PFSK-1 (cell line): Measurements from ENCODE around the gene UBE2QL1.

ENCODE experiments used
- FOXP2 ChIP-seq: optimal IDR thresholded peaks from 2 replicates; pipeline ENCODE3; 2011; ENCODE audit warnings: borderline replicate concordance, control low read depth, inconsistent platforms; ENCODE audit not compliant: insufficient read depth; ENCODE audit errors: extremely low read length, extremely low read depth
- POLR2AphosphoS5 ChIP-seq: IDR thresholded peaks from 2 replicates; pipeline ENCODE4 v1.6.1; 2012; ENCODE audit warnings: low read depth, mild to moderate bottlenecking, control low read depth, low read length, moderate library complexity
- SIN3A ChIP-seq: IDR thresholded peaks from 2 replicates; pipeline ENCODE4 v1.6.1; 2012; ENCODE audit warnings: mild to moderate bottlenecking, low read length, moderate library complexity, borderline replicate concordance; ENCODE audit not compliant: insufficient read depth
- TAF1 ChIP-seq: IDR thresholded peaks from 2 replicates; pipeline ENCODE4 v1.6.1; 2012; ENCODE audit warnings: low read length, control low read depth, borderline replicate concordance; ENCODE audit not compliant: insufficient read depth
- TF ChIP-seq, protein P1 (sequence below), 2 experiments: IDR thresholded peaks; 2 replicates each; pipeline versions ENCODE4 v1.6.1 to v1.8.0; 2011 to 2012; ENCODE audit warnings: low read depth in 2 of 2, low read length in 2 of 2, control low read depth in 1 of 2, inconsistent platforms in 1 of 2, mild to moderate bottlenecking in 1 of 2, moderate library complexity in 1 of 2; ENCODE audit not compliant: insufficient read depth in 1 of 2

The UBE2QL1 gene

DNA sequence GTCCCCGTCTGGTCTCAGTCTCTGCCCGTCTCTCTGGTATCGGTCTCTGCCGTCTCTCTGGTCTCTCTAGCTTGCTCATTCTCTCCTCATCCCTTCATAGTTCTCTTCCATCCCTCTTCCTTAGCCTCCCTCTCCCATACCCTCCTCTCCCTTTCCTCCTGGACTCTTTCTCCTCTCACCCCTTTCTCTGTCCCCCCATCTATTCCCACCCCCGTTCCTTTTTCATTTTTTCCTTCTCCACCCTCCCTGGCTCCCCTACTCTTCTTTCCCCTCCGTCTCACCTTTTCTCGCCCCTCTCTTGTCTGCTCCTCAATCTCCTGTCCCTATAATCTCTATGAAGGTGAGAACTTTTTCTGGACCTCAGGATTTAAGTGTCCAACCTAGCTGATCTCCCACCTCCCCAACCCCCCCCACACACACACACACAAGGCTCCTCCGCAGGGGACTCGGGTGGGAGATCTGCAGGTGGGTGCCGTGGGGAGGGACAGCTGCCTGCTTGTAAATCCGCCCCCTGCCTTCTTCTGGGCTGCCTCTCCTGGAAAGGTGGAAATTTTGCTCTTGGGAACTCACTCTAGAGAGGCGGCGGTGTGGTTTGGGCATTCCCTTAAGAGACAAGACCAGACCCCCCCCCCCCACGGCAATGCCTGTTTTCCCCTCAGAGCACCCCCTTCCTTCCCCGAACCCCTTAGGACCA is 953 bp downstream of the UBE2QL1 start:
- TF ChIP-seq TAF1: no peak
- TF ChIP-seq POLR2AphosphoS5: no peak
- TF ChIP-seq FOXP2: no peak
- no peak for TF ChIP-seq SIN3A
- TF ChIP-seq, protein P1, sequence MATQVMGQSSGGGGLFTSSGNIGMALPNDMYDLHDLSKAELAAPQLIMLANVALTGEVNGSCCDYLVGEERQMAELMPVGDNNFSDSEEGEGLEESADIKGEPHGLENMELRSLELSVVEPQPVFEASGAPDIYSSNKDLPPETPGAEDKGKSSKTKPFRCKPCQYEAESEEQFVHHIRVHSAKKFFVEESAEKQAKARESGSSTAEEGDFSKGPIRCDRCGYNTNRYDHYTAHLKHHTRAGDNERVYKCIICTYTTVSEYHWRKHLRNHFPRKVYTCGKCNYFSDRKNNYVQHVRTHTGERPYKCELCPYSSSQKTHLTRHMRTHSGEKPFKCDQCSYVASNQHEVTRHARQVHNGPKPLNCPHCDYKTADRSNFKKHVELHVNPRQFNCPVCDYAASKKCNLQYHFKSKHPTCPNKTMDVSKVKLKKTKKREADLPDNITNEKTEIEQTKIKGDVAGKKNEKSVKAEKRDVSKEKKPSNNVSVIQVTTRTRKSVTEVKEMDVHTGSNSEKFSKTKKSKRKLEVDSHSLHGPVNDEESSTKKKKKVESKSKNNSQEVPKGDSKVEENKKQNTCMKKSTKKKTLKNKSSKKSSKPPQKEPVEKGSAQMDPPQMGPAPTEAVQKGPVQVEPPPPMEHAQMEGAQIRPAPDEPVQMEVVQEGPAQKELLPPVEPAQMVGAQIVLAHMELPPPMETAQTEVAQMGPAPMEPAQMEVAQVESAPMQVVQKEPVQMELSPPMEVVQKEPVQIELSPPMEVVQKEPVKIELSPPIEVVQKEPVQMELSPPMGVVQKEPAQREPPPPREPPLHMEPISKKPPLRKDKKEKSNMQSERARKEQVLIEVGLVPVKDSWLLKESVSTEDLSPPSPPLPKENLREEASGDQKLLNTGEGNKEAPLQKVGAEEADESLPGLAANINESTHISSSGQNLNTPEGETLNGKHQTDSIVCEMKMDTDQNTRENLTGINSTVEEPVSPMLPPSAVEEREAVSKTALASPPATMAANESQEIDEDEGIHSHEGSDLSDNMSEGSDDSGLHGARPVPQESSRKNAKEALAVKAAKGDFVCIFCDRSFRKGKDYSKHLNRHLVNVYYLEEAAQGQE (IDR thresholded peaks at IDR 0.05; ENCODE audit: insufficient read depth in 1 of 2, low read depth in 2 of 2, low read length in 2 of 2): no peak

DNA sequence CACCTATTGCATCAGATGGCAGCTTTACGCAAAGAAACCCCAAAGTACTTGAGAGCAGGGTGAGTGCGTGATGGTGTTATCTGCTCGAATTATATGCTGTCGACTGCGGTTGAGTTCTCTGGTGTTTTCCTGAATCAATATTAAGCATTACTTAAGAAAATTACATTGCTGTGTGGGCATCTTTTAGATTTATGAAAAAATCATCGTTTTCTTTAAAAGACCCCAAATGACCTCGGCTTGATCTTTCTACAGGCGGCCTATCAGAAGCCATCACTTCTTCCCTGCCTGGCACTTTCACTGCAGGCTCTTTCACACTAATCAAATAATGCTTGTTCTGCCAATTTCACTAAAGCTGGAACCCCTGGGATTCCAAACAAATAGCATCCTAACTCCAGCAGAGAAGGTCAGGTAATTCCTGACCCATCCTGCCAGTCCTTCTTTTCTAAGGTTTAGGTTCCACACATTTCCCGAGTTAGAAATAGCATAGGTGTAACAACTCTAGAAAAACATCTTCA is 1.7 kb downstream of the UBE2QL1 start:
- no peak for TF ChIP-seq TAF1
- TF ChIP-seq, protein P1 (IDR thresholded peaks at IDR 0.05; ENCODE audit: insufficient read depth in 1 of 2, low read depth in 2 of 2, low read length in 2 of 2): no peak
- TF ChIP-seq SIN3A: no peak
- no peak for TF ChIP-seq POLR2AphosphoS5
- no peak for TF ChIP-seq FOXP2

DNA sequence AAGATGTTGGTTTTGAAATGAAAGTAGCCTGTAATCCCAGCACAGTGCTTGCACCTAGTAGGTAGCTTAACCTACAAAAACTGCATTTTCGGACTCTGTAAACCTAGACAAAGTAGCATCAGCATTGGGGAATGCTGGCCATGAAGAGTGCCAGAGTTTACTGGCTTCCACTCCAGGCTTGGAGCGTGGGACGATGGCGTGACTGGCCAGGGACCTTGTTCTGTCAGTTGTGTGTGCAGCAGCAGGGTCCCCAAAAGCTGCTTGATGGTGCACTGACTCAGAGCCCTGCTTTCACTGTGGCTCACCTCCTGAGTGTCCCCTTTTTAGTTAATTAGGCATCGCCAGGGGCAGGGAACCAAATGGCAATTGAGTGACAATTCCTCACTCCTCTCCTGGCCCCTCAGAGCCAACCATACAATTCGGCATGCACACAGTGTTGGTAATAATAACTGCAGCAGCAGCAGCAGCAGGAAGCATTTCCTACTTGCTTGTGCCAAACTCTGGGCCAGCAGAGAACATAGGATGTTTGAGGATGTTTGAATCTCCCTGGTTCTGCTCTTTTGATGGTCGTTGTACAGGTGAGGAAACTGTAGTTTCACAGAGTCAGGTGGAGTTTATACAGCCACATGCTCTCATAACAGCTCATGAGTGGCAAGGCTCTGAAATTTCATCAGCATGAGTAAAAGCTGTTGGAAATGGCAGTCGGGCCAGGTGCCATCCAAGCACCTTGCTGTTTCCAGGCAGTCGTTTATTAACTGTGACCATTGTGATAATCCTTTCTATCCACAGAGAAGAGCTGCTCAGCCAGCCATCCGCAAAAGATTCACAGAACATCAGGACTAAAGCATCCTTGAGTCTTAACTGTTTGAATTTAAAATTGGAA is 4.2 kb downstream of the UBE2QL1 start:
- TF ChIP-seq TAF1 (no peak), FOXP2 (no peak), SIN3A (no peak), POLR2AphosphoS5 (no peak)
- TF ChIP-seq, protein P1 (IDR thresholded peaks at IDR 0.05; ENCODE audit: insufficient read depth in 1 of 2, low read depth in 2 of 2, low read length in 2 of 2): no peak

DNA sequence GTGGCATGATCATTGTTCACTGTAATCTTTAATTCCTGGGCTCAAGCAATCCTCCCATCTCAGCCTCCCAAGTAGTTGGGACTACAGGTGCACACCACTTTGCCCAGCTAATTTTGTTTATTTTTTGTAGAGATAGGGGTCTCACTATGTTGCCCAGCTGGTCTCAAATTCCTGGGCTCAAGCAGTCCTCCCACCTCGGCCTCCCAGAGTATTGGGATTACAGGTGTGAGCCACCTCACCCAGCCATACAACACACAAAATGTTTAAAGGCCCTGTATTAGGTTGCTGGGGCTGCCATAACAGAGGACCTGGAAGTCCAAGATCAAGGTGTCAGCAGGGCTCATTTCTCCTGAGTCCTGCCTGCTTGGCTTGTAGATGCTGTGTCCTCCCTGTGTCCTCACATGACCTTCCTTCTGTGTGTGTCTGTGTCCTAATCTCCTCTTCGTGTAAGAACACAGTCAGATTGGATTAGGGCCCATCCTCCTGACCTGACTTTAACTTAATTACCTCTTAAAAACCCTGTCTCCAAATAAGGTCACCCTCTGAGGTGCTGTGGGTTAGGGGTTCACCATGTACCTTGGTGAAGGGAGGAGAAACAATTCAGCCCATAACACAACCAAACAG is 5.4 kb downstream of the UBE2QL1 start:
- TF ChIP-seq FOXP2 (no peak), POLR2AphosphoS5 (no peak), SIN3A (no peak), TAF1 (no peak)
- TF ChIP-seq, protein P1 (IDR thresholded peaks at IDR 0.05; ENCODE audit: insufficient read depth in 1 of 2, low read depth in 2 of 2, low read length in 2 of 2): no peak
